Measurements from ENCODE around the gene TGFBR1.

- TF ChIP-seq, protein P1, sequence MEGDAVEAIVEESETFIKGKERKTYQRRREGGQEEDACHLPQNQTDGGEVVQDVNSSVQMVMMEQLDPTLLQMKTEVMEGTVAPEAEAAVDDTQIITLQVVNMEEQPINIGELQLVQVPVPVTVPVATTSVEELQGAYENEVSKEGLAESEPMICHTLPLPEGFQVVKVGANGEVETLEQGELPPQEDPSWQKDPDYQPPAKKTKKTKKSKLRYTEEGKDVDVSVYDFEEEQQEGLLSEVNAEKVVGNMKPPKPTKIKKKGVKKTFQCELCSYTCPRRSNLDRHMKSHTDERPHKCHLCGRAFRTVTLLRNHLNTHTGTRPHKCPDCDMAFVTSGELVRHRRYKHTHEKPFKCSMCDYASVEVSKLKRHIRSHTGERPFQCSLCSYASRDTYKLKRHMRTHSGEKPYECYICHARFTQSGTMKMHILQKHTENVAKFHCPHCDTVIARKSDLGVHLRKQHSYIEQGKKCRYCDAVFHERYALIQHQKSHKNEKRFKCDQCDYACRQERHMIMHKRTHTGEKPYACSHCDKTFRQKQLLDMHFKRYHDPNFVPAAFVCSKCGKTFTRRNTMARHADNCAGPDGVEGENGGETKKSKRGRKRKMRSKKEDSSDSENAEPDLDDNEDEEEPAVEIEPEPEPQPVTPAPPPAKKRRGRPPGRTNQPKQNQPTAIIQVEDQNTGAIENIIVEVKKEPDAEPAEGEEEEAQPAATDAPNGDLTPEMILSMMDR (IDR thresholded peaks at IDR 0.05): no peak
- TF ChIP-seq POLR2A (IDR thresholded peaks at IDR 0.05): no peak
These were observed 28.9 kb upstream of the TGFBR1 start for GRCh38 chr9:99076030-99076429.
